Measurements from ENCODE around the gene THPO.

Gene THPO

DNA sequence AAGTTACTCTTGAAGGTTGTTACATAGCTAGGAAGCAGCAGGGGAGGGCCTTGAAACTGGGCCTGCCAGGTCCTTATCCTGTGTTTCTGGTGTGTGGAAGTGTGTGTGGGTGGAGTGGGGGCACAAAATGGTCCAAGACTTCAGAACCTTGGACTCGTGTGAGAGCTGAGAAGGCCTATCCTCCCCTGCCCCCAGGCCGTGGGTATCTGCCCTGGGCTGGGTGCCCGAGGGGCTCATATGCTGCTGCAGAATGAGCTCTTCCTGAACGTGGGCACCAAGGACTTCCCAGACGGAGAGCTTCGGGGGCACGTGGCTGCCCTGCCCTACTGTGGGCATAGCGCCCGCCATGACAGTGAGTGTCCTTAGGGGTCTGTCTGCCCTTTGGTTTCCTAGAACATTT, 6.3 kb upstream of the THPO start:
- no peak for DNase-seq

DNA sequence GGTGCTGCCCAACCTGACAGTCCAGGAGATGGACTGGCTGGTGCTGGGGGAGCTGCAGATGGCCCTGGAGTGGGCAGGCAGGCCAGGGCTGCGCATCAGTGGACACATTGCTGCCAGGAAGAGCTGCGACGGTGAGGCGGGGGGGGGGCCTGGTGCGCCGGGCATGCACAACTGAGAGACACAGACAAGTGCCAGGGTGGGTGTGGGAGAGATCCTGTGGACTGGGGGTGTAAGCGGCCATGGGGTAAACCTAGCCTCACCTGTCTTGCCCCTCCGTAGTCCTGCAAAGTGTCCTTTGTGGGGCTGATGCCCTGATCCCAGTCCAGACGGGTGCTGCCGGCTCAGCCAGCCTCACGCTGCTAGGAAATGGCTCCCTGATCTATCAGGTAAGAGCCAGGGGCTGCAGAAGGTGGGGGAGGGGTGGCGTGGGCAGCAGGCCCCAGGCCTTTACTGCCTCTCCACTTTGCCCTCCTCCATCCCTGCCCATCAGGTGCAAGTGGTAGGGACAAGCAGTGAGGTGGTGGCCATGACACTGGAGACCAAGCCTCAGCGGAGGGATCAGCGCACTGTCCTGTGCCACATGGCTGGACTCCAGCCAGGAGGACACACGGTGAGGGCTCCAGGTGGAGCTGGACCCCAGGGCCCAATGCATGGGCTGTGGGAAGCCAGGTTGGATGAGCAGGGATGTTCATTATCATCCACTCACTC, 5.2 kb upstream of the THPO start:
- no peak for DNase-seq

- no peak for DNase-seq
These were observed 4.5 kb upstream of the THPO start for GRCh38 chr3:184382326-184383032.

DNA sequence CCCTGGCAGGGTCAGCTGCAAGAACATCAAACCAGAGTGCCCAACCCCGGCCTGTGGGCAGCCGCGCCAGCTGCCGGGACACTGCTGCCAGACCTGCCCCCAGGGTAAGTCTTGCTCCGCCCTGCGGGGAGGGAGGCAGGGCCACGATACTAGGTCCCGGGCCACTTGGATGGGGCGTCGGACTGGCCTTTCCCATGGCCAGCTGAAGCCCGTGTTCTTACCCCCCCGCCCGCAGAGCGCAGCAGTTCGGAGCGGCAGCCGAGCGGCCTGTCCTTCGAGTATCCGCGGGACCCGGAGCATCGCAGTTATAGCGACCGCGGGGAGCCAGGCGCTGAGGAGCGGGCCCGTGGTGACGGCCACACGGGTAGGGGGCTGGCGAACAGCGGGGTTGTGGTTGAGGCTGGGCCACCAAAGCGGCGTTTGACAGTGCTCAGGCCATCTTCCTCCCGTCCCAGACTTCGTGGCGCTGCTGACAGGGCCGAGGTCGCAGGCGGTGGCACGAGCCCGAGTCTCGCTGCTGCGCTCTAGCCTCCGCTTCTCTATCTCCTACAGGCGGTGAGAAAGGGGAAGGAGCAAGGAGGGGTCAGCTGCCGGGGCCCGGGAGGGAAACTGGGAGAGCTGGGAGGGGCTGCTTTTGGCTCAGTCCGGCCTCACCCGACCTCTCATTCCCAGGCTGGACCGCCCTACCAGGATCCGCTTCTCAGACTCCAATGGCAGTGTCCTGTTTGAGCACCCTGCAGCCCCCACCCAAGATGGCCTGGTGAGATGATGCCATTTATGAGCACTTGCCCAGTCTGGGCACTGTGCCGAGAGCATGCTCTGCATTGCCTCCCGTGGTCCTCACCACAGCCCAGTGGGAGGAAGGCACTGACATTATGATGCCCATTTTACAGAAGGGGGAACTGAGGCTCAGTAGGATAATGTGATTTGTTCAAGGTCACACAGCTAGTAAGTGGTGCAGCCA, 3.5 kb upstream of the THPO start:
- DNase-seq = no peak

DNA sequence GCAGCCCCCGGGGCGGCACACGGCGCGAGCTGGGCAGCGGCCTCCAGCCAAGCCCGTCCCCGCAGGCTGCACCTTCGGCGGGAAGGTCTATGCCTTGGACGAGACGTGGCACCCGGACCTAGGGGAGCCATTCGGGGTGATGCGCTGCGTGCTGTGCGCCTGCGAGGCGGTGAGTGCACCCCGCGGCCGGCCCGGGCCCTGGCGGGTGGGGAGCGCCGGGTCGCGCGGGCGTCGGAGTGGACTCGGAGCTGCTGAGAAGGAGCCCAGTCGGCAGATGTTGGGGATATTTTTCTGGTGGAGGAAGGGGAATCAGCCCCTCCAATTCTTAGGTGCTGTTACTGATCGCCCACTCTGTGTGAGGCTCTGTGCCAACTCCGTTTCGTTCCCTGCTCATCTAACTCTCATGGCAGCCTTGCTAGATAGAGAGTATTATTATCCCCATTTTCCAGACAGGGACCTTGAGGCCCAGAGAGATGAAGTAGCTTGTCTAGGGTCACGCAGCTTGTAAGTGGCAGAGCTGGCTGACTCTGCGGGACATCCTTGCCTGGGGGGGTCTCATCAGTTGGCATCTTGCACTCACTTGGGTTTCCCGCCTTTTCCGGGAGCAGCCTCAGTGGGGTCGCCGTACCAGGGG, 2.7 kb upstream of the THPO start:
- DNase-seq = no peak

DNA sequence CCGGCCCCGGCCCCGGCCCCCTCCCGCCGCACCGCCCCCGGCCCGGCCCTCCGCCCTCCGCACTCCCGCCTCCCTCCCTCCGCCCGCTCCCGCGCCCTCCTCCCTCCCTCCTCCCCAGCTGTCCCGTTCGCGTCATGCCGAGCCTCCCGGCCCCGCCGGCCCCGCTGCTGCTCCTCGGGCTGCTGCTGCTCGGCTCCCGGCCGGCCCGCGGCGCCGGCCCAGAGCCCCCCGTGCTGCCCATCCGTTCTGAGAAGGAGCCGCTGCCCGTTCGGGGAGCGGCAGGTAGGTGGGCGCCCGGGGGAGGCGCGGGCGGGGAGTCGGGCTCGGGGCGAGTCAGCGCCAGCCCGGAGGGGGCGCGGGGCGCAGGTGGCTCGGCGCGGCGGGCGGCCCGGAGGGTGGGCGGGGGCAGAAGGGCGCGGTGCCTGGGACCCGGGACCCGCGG, 2.2 kb upstream of the THPO start:
- DNase-seq = no peak

GRCh38 chr3:184379358-184380184, 1.6 kb upstream of the THPO start, which contains the start of gene CHRD:
TSS of gene CHRD (plus strand) at chr3:184380054. CDS start at chr3:184380319, 265 bp downstream.
- DNase-seq = no peak

GRCh38 chr3:184378651-184379357, 797 bp upstream of the THPO start:
- no peak for DNase-seq

GRCh38 chr3:184377374-184377773, 633 bp downstream of the THPO start:
- no peak for DNase-seq

DNA sequence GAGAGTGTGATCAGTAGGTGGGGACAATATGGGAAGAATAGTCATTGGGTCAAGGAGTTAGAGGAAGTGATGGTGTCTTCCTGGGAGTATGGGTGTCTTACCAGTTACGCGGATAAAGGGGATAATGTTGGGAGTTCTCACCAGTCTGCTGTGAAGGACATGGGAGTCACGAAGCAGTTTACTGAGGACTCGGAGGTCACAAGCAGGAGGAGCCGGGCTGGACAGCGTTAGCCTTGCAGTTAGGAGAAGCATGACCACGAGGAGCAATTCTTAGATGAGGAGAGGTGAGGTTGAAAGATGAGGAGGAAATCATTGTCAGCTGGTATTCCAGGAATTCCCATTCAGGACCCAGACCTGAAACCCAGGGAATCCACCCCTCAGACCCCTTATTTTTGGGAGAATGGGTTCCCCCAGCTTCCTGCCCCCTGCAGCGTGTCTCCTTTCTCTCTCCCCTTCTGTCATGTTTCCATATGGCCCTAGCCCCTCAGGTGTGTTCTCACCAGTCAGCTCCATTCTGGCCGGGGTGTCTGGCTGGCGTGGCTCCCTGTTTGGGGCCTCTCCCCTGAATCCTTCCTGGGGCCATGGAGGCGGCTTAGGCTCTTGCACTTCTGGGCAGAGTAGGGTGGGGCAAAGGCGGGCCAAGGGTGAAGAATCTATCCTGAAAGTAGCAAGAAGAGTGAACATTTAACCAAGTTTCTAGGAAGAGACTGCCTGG, 2.1 kb downstream of the THPO start:
- no peak for DNase-seq

GRCh38 chr3:184373422-184373821, 4.6 kb downstream of the THPO start:
- DNase-seq = no peak

GRCh38 chr3:184372911-184373310, 5.1 kb downstream of the THPO start:
- no peak for DNase-seq

GRCh38 chr3:184372296-184372821, 5.6 kb downstream of the THPO start:
- DNase-seq = no peak

GRCh38 chr3:184371570-184372018, 6.4 kb downstream of the THPO start:
- peak in 1 of 2 experiments; percentile 76 for DNase-seq

DNA sequence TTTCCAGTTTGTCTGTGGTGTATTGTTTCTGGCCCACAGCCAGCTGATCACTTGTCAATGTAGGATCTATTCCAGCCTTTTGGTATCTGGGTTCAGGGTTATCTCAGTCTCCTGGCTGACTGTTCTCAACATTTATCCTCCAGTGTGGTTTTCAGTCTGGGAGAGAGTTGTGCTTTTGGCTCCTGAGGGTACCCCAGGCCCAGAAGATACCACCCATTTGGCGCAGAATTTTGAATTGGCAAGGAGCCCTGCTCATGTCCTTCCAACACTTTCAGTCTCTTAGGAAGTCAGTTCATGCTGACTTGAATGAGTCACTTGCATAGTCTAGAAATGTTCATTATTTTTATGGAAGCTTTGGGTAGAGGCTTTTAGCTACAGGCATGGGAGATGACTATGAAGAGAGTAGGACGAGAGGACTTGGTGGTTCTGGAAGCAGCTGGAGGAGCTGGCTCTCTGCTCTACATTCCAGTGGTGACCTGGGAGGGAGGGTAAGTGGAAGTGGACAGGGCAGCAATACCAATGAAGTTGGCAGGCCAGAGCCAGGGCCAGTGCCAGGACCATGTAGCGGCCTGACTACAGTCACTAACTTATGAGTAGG, 9.3 kb downstream of the THPO start:
- DNase-seq = no peak

DNA sequence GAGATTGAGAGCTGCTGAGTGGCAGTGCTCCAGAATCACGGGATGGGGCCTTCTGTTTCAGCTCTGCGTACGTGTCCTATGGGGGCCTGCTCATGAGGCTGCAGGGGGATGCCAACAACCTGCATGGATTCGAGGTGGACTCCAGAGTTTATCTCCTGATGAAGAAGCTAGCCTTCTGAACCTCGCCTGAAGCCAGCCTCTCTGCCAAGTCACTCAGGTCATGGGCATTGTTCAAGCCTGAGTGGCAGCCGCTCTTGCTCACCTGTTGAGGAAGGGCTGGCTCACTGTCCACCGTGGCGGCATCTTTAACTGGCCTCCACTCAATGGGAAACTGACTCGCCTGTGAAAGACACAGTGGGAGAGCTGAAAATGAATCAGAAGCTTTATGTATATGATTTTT, 9.9 kb downstream of the THPO start:
- DNase-seq = no peak

DNA sequence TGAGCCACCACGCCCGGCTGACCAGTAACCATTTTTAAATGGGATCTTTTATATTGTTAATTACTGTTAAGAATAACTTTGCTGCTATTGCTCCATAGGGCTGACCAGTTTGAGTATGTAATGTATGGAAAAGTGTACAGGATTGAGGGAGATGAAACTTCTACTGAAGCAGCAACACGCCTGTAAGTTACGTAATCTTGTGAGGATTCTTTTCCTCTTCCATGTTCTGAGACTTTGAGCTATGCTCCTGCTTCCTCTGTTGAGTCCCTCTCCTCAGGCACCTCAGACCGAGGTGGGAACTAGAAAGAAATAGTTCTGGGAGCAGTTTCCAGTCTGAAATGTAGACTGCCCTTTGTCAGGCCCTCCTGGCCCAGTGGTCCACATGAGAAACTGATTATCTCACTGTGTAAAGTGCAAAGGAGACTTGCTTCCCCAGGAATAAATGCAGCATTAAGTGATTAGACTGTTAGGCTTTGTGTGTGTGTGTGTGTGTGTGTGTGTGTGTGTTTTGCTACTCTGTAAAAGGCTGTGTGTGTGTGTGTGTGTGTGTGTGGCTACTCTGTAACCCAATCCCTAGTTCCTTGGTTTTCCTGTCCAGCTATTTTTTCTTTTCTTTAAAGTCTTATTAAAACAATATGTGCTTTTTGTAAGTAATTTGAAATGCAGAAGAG, 11.3 kb downstream of the THPO start:
- DNase-seq = no peak

- DNase-seq = peak; percentile 93 to 98
These were observed 15.1 kb downstream of the THPO start for GRCh38 chr3:184362668-184363546.

Data from SW 1271 (cell line).